Common myeloid progenitor, CD34-positive (primary cell): ENCODE results near the gene SH3GL1.

ENCODE experiments used
- CTCF ChIA-PET: fragments of 350-600 bp; sonication (Branson Sonifier 250); formaldehyde crosslinking; loops from one replicate; lab custom pipeline; 2021; ENCODE audit warnings: antibody characterized with exemption; lab: Charles Lee
- POLR2A ChIA-PET: fragments of 350-600 bp; sonication (Branson Sonifier 250); formaldehyde crosslinking; loops from one replicate; lab custom pipeline; 2021; ENCODE audit warnings: antibody characterized with exemption; lab: Charles Lee
- DNase-seq, 3 donors: peaks; one replicate each; pipeline versions ENCODE4 v3.0.0 to v3.0.0-alpha.2; 2013
- H3K27ac ChIP-seq, 2 experiments: 1 replicate in 1 of 2; 2 replicates in 1 of 2; pipeline ENCODE4 v1.7.0; 2013; ENCODE audit warnings: inconsistent platforms in 2 of 2, low read length in 2 of 2, mild to moderate bottlenecking in 2 of 2, low read depth in 1 of 2, moderate library complexity in 1 of 2; ENCODE audit not compliant: severe bottlenecking in 2 of 2, insufficient read depth in 1 of 2, poor library complexity in 1 of 2
- H3K27me3 ChIP-seq, 5 experiments: replicated peaks in 2 of 5; 1 replicate in 3 of 5; 2 replicates in 2 of 5; pipeline versions ENCODE4 v1.6.1 to v1.7.0; 2013; ENCODE audit warnings: low read length in 4 of 5, mild to moderate bottlenecking in 2 of 5, moderate library complexity in 2 of 5, inconsistent platforms in 1 of 5; ENCODE audit not compliant: insufficient read depth in 5 of 5, control insufficient read depth in 4 of 5
- H3K36me3 ChIP-seq, 4 experiments: 1 replicate in 2 of 4; 2 replicates in 2 of 4; pipeline versions ENCODE4 v1.6.1 to v1.7.0; 2013; ENCODE audit warnings: low read length in 3 of 4, control low read depth in 1 of 4, mild to moderate bottlenecking in 1 of 4; ENCODE audit not compliant: control insufficient read depth in 4 of 4, insufficient read depth in 4 of 4
- H3K4me1 ChIP-seq, 4 experiments: 1 replicate in 3 of 4; 2 replicates in 1 of 4; pipeline versions ENCODE4 v1.6.1 to v1.7.1; 2013; ENCODE audit warnings: low read length in 3 of 4, mild to moderate bottlenecking in 3 of 4, control low read depth in 1 of 4, inconsistent platforms in 1 of 4, moderate library complexity in 1 of 4; ENCODE audit not compliant: control insufficient read depth in 4 of 4, insufficient read depth in 4 of 4; ENCODE audit errors: control extremely low read depth in 1 of 4
- H3K4me3 ChIP-seq, 7 experiments: 1 replicate in 4 of 7; 2 replicates in 3 of 7; pipeline versions ENCODE4 v1.5.1 to v1.7.0; 2013; ENCODE audit warnings: mild to moderate bottlenecking in 7 of 7, low read length in 6 of 7, moderate library complexity in 6 of 7, inconsistent platforms in 2 of 7, low read depth in 2 of 7, control low read depth in 1 of 7; ENCODE audit not compliant: insufficient read depth in 4 of 7, control insufficient read depth in 1 of 7; ENCODE audit errors: extremely low read depth in 1 of 7
- H3K9me3 ChIP-seq, 5 experiments: 1 replicate in 4 of 5; 2 replicates in 1 of 5; pipeline versions ENCODE4 v1.6.1 to v1.7.1; 2013; ENCODE audit warnings: low read length in 4 of 5, mild to moderate bottlenecking in 2 of 5, inconsistent platforms in 1 of 5, low read depth in 1 of 5, moderate library complexity in 1 of 5; ENCODE audit not compliant: control insufficient read depth in 4 of 5, insufficient read depth in 2 of 5; ENCODE audit errors: control extremely low read depth in 1 of 5
- WGBS: methylation state at CpG from one replicate; pipeline ENCODE4 v1.1.5; 2013; ENCODE audit not compliant: insufficient coverage; 5-methylcytosine and 5-hydroxymethylcytosine counted together

SH3GL1 gene

GRCh38 chr19:4399812-4400134, 574 bp downstream of the SH3GL1 start:
- Histone ChIP-seq H3K9me3 (no peaks in the 10 kb centered on the region), H3K27me3 (no peaks in the 10 kb centered on the region), H3K4me1 (peaks cover 8 to 45% (median 37%) of the 10 kb centered on the region in 4 experiments), H3K4me3 (peak overlapping the region; percentile 67 to 93 (median 85)), H3K27ac (peak overlapping the region; percentile 86 to 96), H3K36me3 (peaks cover 4 to 25% (median 10%) of the 10 kb centered on the region in 4 experiments)
- DNase-seq, result peak; percentile 28 to 62 (median 58)
- ChIA-PET POLR2A (interaction anchor here (0.8 to 1.0 kb wide), 5 partner anchors 9 to 72 kb away, joined by 3 to 6 read pairs (median 4); no protein-coding TSS in a partner anchor), CTCF (interaction anchor here (0.6 to 2.9 kb wide), 9 partner anchors 8 to 59 kb away, joined by 3 to 23 read pairs (median 4); no protein-coding TSS in a partner anchor)
- WGBS, result 5% methylated on average over 4 of the region's 12 CpGs

GRCh38 chr19:4396949-4397783, 3.2 kb downstream of the SH3GL1 start:
- Histone ChIP-seq H3K4me3 (no peak overlapping the region), H3K4me1 (peaks cover 5 to 31% (median 24%) of the 10 kb centered on the region in 4 experiments), H3K27ac (no peak overlapping the region), H3K9me3 (no peaks in the 10 kb centered on the region), H3K27me3 (no peaks in the 10 kb centered on the region), H3K36me3 (peaks cover 7 to 30% (median 12%) of the 10 kb centered on the region in 4 experiments)
- DNase-seq, result no peak
- ChIA-PET CTCF (interaction anchor here (0.7 to 1.7 kb wide), 3 partner anchors 20 to 1338 kb away, joined by 3 to 6 read pairs (median 3); no protein-coding TSS in a partner anchor), POLR2A (interaction anchor here (0.6 kb wide), 1 partner anchor 53 kb away, joined by 4 read pairs; no protein-coding TSS in a partner anchor)
- WGBS, result 97% methylated on average over 14 of the region's 15 CpGs

- H3K36me3 ChIP-seq, result peaks cover 7 to 46% (median 14%) of the 10 kb centered on the region in 4 experiments
- no peak overlapping the region for H3K27ac ChIP-seq
- no peaks in the 10 kb centered on the region for H3K27me3 ChIP-seq
- POLR2A ChIA-PET, result interaction anchor here (1.1 kb wide), 1 partner anchor 51 kb away, joined by 3 read pairs; no protein-coding TSS in a partner anchor
- no peak for DNase-seq
- H3K9me3 ChIP-seq, result no peaks in the 10 kb centered on the region
- 95% methylated on average over 5 of the region's 8 CpGs for WGBS
- H3K4me1 ChIP-seq, result peaks cover 0 to 40% (median 25%) of the 10 kb centered on the region in 4 experiments
- CTCF ChIA-PET, result interaction anchor here (0.6 to 6.2 kb wide), 5 partner anchors 9 to 967 kb away, joined by 3 to 22 read pairs (median 4); no protein-coding TSS in a partner anchor
- no peak overlapping the region for H3K4me3 ChIP-seq
These were observed 6.3 kb downstream of the SH3GL1 start for GRCh38 chr19:4393947-4394590.

GRCh38 chr19:4391701-4392483, 8.5 kb downstream of the SH3GL1 start:
- H3K4me3 ChIP-seq, result no peak overlapping the region
- POLR2A ChIA-PET, result interaction anchor here (1.8 kb wide), 1 partner anchor 11 kb away, joined by 6 read pairs; no protein-coding TSS in a partner anchor
- no peaks in the 10 kb centered on the region for H3K27me3 ChIP-seq
- peaks cover 0 to 34% (median 21%) of the 10 kb centered on the region in 4 experiments for H3K4me1 ChIP-seq
- H3K36me3 ChIP-seq, result peaks cover 7 to 46% (median 14%) of the 10 kb centered on the region in 4 experiments
- H3K27ac ChIP-seq, result no peak overlapping the region
- DNase-seq, result no peak
- H3K9me3 ChIP-seq, result no peaks in the 10 kb centered on the region
- 100% methylated on average over 15 of the region's 20 CpGs for WGBS
- CTCF ChIA-PET, result interaction anchor here (1.0 to 6.2 kb wide), 5 partner anchors 9 to 25 kb away, joined by 3 to 22 read pairs (median 6); partner anchors contain the start of genes CHAF1A and SH3GL1

GRCh38 chr19:4391306-4391693, 9.0 kb downstream of the SH3GL1 start:
- no peak for DNase-seq
- H3K27ac ChIP-seq, result peak overlapping the region in 1 of 2 experiments; percentile 49
- WGBS, result 89% methylated on average over 8 of the region's 9 CpGs

More at GRCh38 chr19:4391306-4391693, 9.0 kb downstream of the SH3GL1 start:
- ChIA-PET CTCF (interaction anchor here (1.0 to 6.2 kb wide), 8 partner anchors 8 to 39 kb away, joined by 3 to 22 read pairs (median 5); partner anchors contain the start of genes CHAF1A and SH3GL1), POLR2A (interaction anchor here (0.8 to 1.8 kb wide), 2 partner anchors 10 to 124 kb away, joined by 3 to 6 read pairs; no protein-coding TSS in a partner anchor)
- H3K9me3 ChIP-seq, result no peaks in the 10 kb centered on the region
- peaks cover 7 to 43% (median 13%) of the 10 kb centered on the region in 4 experiments for H3K36me3 ChIP-seq
- H3K4me3 ChIP-seq, result no peak overlapping the region
- H3K4me1 ChIP-seq, result peaks cover 0 to 34% (median 21%) of the 10 kb centered on the region in 4 experiments
- no peaks in the 10 kb centered on the region for H3K27me3 ChIP-seq
